OCI-LY7 (cell line): ENCODE data around the gene DTX4. TPM values are rescaled to one million over a fixed set of nuclear protein-coding genes. Genes with fewer than 3 reads are reported as not detected.

Experiments
- BruUV-seq: library from RNA; stranded (reverse); fragments of 400-500 nt; replicated peaks from 2 replicates; lab custom pipeline; 2021; lab: Mats Ljungman, UMichigan
- CTCF ChIA-PET: fragments of 300-600 bp; sonication (Branson Sonifier 250); formaldehyde crosslinking; loops from one replicate; lab custom pipeline; 2022; ENCODE audit warnings: antibody characterized with exemption; ENCODE audit not compliant: unreplicated experiment; lab: Charles Lee
- POLR2A ChIA-PET: fragments of 300-600 bp; sonication (Branson Sonifier 250); formaldehyde crosslinking; loops from one replicate; lab custom pipeline; 2022; ENCODE audit warnings: antibody characterized with exemption; lab: Charles Lee
- DNase-seq: peaks from one replicate; pipeline ENCODE4 v3.0.0-alpha.2; 2015; ENCODE audit warnings: low spot score
- H2AFZ ChIP-seq: fragments of 200-600 bp; sonication (generic), shearing (Covaris generic); 2 replicates; pipeline ENCODE4 v1.6.1; 2014; ENCODE audit warnings: mild to moderate bottlenecking, antibody characterized with exemption, low read length, moderate library complexity
- H3K27ac ChIP-seq: fragments of 200-600 bp; sonication (generic); 2 replicates; pipeline ENCODE4 v1.5.1; 2014; ENCODE audit warnings: mixed run types, low read depth, mild to moderate bottlenecking, moderate library complexity, low read length, inconsistent platforms; ENCODE audit not compliant: poor library complexity, severe bottlenecking
- H3K36me3 ChIP-seq: fragments of 200-600 bp; sonication (generic); 2 replicates; pipeline ENCODE4 v1.6.1; 2014; ENCODE audit warnings: mild to moderate bottlenecking, antibody characterized with exemption, low read length, moderate library complexity, mixed read lengths; ENCODE audit not compliant: insufficient read depth
- H3K4me1 ChIP-seq: fragments of 200-600 bp; sonication (generic); 2 replicates; pipeline ENCODE4 v1.5.1; 2014; ENCODE audit warnings: mild to moderate bottlenecking, low read length; ENCODE audit not compliant: insufficient read depth, poor library complexity, severe bottlenecking
- H3K4me2 ChIP-seq: fragments of 200-600 bp; sonication (generic); 2 replicates; pipeline ENCODE4 v1.6.1; 2014; ENCODE audit warnings: mild to moderate bottlenecking, low read length
- H3K4me3 ChIP-seq: fragments of 200-600 bp; sonication (generic); 2 replicates; pipeline ENCODE4 v1.5.1; 2014; ENCODE audit warnings: mild to moderate bottlenecking, low read depth, low read length; ENCODE audit not compliant: poor library complexity, severe bottlenecking
- H3K79me2 ChIP-seq: fragments of 200-600 bp; sonication (generic); 2 replicates; pipeline ENCODE4 v1.6.1; 2016; ENCODE audit warnings: low read depth, mild to moderate bottlenecking, low read length, moderate library complexity, mixed read lengths; ENCODE audit not compliant: insufficient read depth
- H3K9me2 ChIP-seq: fragments of 200-600 bp; sonication (generic); 2 replicates; pipeline ENCODE4 v1.6.1; 2016; ENCODE audit warnings: mild to moderate bottlenecking, low read length, mixed read lengths; ENCODE audit not compliant: insufficient read depth
- H3K9me3 ChIP-seq: fragments of 200-600 bp; sonication (generic); 2 replicates; pipeline ENCODE4 v1.6.1; 2014; ENCODE audit warnings: mild to moderate bottlenecking, mixed run types, low read length, mixed read lengths
- H4K20me1 ChIP-seq: fragments of 200-600 bp; sonication (generic); 2 replicates; pipeline ENCODE4 v1.6.1; 2014; ENCODE audit warnings: mild to moderate bottlenecking, antibody characterized with exemption, low read length, moderate library complexity, mixed read lengths; ENCODE audit not compliant: insufficient read depth
- EZH2phosphoT487 ChIP-seq: fragments of 200-600 bp; sonication (generic); IDR thresholded peaks from 2 replicates; pipeline ENCODE4 v1.6.1; 2018; ENCODE audit warnings: low read depth, borderline replicate concordance, mild to moderate bottlenecking, mixed run types, antibody characterized with exemption, low read length, moderate library complexity, mixed read lengths
- intact Hi-C: fragments of 100-400 bp; cut with micrococcal nuclease; formaldehyde crosslinking; loops from one replicate; pipeline ENCODE4 v1.10.0; 2022; ENCODE audit not compliant: unreplicated experiment
- total RNA-seq, 2 experiments: library from RNA; depleted of rRNA in 1 of 2; stranded (reverse); fragments of >200 nt in 1 of 2; shearing (Covaris generic) in 1 of 2; gene quantifications; 2 replicates each; pipeline ENCODE4 v1.2.3, GENCODE V29; 2014 to 2022
- TF ChIP-seq, protein P1 (sequence below): fragments of 200-600 bp; sonication (generic); conservative IDR thresholded peaks from 2 replicates; pipeline ENCODE4 v1.5.1; 2014; ENCODE audit warnings: mild to moderate bottlenecking, antibody characterized with exemption, low read length, moderate library complexity, mixed read lengths

DTX4 gene
- total RNA-seq, 2 experiments from 2014 or later = 1.4 to 9.9 TPM

DNA sequence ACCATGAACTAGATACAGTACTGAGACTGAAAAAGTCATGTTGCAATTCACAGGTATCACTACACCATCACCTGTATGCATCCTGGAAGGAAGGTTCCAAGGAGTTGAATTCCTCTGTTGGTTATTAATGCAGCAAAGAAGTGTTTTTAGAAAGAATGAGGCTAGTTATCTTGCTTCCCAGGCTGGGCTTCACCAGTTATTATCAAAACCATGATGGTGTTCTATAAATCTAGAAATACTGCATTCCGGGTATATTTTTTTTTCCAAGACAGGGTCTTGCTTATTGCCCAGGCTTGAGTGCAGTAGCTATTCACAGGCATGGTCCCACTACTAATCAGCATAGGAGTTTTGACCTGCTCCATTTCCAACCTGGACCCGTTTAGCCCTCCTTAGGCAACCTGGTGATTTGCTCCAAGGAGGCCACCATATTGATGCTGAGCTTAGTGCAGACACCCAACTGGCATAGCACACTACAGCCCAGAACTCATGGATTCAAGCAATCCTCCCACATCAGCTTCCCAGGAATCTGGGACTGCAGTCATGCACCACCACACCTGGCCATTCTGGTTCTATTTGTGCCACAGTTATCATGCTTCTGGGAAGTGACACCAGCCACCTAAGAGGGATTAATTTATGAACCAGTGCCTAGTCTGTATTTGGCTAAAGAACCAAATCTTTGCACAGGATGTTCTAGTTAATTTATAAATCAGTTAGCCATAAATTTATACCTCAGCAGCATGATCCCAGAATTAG, 42.4 kb downstream of the DTX4 start:
- CTCF ChIA-PET = no interaction called here
- TF ChIP-seq, protein P1, sequence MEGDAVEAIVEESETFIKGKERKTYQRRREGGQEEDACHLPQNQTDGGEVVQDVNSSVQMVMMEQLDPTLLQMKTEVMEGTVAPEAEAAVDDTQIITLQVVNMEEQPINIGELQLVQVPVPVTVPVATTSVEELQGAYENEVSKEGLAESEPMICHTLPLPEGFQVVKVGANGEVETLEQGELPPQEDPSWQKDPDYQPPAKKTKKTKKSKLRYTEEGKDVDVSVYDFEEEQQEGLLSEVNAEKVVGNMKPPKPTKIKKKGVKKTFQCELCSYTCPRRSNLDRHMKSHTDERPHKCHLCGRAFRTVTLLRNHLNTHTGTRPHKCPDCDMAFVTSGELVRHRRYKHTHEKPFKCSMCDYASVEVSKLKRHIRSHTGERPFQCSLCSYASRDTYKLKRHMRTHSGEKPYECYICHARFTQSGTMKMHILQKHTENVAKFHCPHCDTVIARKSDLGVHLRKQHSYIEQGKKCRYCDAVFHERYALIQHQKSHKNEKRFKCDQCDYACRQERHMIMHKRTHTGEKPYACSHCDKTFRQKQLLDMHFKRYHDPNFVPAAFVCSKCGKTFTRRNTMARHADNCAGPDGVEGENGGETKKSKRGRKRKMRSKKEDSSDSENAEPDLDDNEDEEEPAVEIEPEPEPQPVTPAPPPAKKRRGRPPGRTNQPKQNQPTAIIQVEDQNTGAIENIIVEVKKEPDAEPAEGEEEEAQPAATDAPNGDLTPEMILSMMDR = no peak
- TF ChIP-seq EZH2phosphoT487 = no peak

DNA sequence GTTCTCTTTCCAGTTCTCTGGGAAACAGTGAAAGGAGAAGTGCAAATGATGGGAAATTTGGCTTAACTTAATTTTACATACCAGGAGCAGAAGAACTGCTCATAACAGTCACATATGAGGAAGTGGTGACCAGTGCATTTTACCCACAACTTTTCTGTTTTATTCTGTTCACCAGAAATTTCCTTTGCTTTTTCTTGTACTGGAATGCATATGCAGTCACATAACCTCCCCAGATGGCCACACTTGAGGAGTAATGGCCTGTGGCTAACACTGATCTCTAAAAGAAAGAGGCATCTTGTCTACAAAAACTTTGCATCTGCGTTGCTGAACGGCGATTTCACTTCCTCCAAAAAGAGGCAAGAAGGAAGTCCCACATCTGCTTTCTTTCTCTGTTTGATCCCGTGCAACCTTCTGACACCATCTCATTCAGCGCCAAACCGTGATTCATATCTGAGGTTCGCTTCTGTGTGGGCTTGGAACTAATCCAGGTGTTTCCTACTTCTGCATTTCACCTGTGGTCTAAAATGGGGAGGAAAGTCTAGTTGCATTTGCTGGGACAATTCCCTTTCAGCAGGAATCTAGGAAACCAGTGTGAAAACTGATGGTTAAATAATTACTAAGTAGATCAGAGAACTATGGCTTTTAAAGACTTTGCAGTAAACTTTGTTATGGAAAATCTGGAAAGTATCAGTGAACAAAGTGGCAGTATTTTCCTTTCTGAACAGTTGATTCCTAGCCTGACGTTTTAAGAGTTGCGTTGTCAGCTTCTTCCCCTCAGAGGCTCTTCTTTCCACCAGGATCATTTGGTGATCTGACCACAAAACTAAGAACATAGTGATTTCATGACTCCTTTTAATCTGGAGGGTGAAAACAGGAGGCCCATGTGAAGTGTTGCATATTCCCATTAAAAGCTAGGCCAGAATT, 45.0 kb downstream of the DTX4 start:
- H3K9me3 ChIP-seq = no peaks in the 10 kb centered on the region
- no peaks in the 10 kb centered on the region for H4K20me1 ChIP-seq
- peak overlapping the region; percentile 77 for H3K4me2 ChIP-seq
- peak overlapping the region; percentile 37 for H3K4me3 ChIP-seq
- H3K36me3 ChIP-seq = no peaks in the 10 kb centered on the region
- DNase-seq = peak; percentile 94
- intact Hi-C loops = loop anchor here (2.0 kb wide), 2 partner anchors 56 to 68 kb away; no protein-coding TSS in a partner anchor
- CTCF ChIA-PET = no interaction called here
- POLR2A ChIA-PET = interaction anchor here (0.6 to 0.7 kb wide), 2 partner anchors 41 to 87 kb away, joined by 3 read pairs; no protein-coding TSS in a partner anchor
- BruUV-seq = TSS peak; percentile 87
- H3K79me2 ChIP-seq = no peaks in the 10 kb centered on the region
- no peaks in the 10 kb centered on the region for H3K9me2 ChIP-seq
- peaks cover 44% of the 10 kb centered on the region for H3K4me1 ChIP-seq
- TF ChIP-seq EZH2phosphoT487 = no peak
- TF ChIP-seq, protein P1 = no peak
- no peak overlapping the region for H2AFZ ChIP-seq
- H3K27ac ChIP-seq = peak overlapping the region; percentile 58

More for the DNA sequence above, 42.4 kb downstream of the DTX4 start:
- H3K4me1 ChIP-seq = peaks cover 44% of the 10 kb centered on the region
- no peak overlapping the region for H3K27ac ChIP-seq
- H3K4me3 ChIP-seq = no peak overlapping the region
- no peaks in the 10 kb centered on the region for H3K36me3 ChIP-seq
- H4K20me1 ChIP-seq = no peaks in the 10 kb centered on the region
- H3K79me2 ChIP-seq = no peaks in the 10 kb centered on the region
- no peak overlapping the region for H2AFZ ChIP-seq
- intact Hi-C loops = no loop called here
- H3K4me2 ChIP-seq = no peak overlapping the region
- POLR2A ChIA-PET = interaction anchor here (1.0 kb wide), 1 partner anchor 58 kb away, joined by 3 read pairs; no protein-coding TSS in a partner anchor
- BruUV-seq = no TSS peak
- no peaks in the 10 kb centered on the region for H3K9me3 ChIP-seq
- DNase-seq = no peak
- no peaks in the 10 kb centered on the region for H3K9me2 ChIP-seq
